ENCODE measurements around the gene FLYWCH1. TPM values are rescaled to one million over a fixed set of nuclear protein-coding genes. Genes with fewer than 3 reads are reported as not detected.
"Not testable (repeated sequence)": the region's sequence is repeated elsewhere in the genome, so short reads cannot be mapped to it uniquely, and the experiment has no call there.

The FLYWCH1 gene
- total RNA-seq, 6 experiments from 2014 or later: 30.3 to 34.9 (median 33.7) TPM

GRCh38 chr16:2938206-2938605 lies 26.5 kb downstream of the FLYWCH1 start:
- TF ChIP-seq CTCF (IDR thresholded peaks at IDR 0.05): no peak
- H3K4me1 Mint-ChIP-seq (ENCODE audit: low read depth): no peaks in the 10 kb centered on the region
- H3K9me3 Mint-ChIP-seq: no peaks in the 10 kb centered on the region
- no peak overlapping the region for H3K27ac Mint-ChIP-seq
- DNase-seq: no peak
- no peak overlapping the region for H3K4me3 Mint-ChIP-seq
- peaks cover 12% of the 10 kb centered on the region for H3K36me3 Mint-ChIP-seq (ENCODE audit: low read depth)
- H3K27me3 Mint-ChIP-seq (ENCODE audit: insufficient read depth): peaks cover 2% of the 10 kb centered on the region

DNA sequence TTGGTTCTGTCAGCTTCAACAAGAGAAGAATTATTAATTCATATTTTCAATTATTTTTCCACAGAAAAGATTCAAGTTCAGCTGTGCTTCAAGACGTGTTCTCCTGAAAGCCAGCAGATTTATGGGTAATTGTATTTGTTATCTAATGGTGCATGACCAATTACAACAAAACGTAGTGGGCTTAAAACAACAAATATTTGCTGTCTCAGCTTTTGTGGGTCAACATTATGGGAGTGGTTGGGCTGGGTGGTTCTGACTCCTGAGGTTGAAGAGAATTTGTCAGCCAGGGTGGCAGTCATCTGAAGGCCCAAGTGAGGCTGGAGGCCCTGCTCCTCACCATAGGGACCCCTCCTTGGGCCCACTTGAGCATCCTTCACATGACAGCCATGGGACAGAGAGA lies 28.2 kb downstream of the FLYWCH1 start:
- Mint-ChIP-seq H3K27ac (no peak overlapping the region), H3K27me3 (ENCODE audit: insufficient read depth) (peaks cover 2% of the 10 kb centered on the region; the same call in 1 of the 2 replicates), H3K9me3 (no peaks in the 10 kb centered on the region), H3K36me3 (ENCODE audit: low read depth) (peaks cover 19% of the 10 kb centered on the region), H3K4me1 (ENCODE audit: low read depth) (no peaks in the 10 kb centered on the region), H3K4me3 (no peak overlapping the region)
- no peak for DNase-seq
- no peak for TF ChIP-seq CTCF (IDR thresholded peaks at IDR 0.05)

- no peaks in the 10 kb centered on the region for H3K9me3 Mint-ChIP-seq
- peaks cover 25% of the 10 kb centered on the region for H3K36me3 Mint-ChIP-seq (ENCODE audit: low read depth)
- peaks cover 2% of the 10 kb centered on the region; the same call in 1 of the 2 replicates for H3K27me3 Mint-ChIP-seq (ENCODE audit: insufficient read depth)
Observed at GRCh38 chr16:2942045-2942444, 30.3 kb downstream of the FLYWCH1 start.

DNA sequence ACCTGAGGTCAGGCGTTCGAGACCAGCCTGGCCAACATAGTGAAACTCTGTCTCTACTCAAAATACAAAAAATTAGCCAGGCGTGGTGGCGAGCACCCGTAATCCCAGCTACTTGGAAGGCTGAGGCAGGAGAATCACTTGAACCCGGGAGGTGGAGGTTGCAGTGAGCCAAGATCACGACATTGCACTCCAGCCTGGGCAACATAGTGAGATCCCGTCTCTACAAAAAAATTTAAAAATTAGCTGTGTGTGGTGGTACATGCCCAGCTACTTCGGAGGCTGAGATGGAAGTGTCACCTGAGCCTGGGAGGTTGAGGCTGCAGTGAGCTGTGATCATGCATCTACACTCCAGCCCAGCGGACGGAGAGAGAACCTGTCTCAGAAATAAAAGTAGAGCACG lies 32.0 kb downstream of the FLYWCH1 start:
- H3K27me3 Mint-ChIP-seq (ENCODE audit: insufficient read depth); H3K4me3 Mint-ChIP-seq; H3K27ac Mint-ChIP-seq; H3K9me3 Mint-ChIP-seq; H3K4me1 Mint-ChIP-seq (ENCODE audit: low read depth); DNase-seq: not testable (repeated sequence)
- H3K36me3 Mint-ChIP-seq (ENCODE audit: low read depth): peaks cover 32% of the 10 kb centered on the region

More at GRCh38 chr16:2942045-2942444, 30.3 kb downstream of the FLYWCH1 start:
- Mint-ChIP-seq H3K4me3 (no peak overlapping the region), H3K27ac (no peak overlapping the region), H3K4me1 (ENCODE audit: low read depth) (no peaks in the 10 kb centered on the region)
- no peak for DNase-seq
- TF ChIP-seq CTCF (IDR thresholded peaks at IDR 0.05): no peak

GRCh38 chr16:2946649-2947048 lies 34.9 kb downstream of the FLYWCH1 start:
- no peaks in the 10 kb centered on the region for H3K9me3 Mint-ChIP-seq
- H3K27ac Mint-ChIP-seq: no peak overlapping the region
- H3K36me3 Mint-ChIP-seq (ENCODE audit: low read depth): peaks cover 34% of the 10 kb centered on the region
- DNase-seq: no peak
- no peaks in the 10 kb centered on the region for H3K4me1 Mint-ChIP-seq (ENCODE audit: low read depth)
- peaks cover 4% of the 10 kb centered on the region for H3K27me3 Mint-ChIP-seq (ENCODE audit: insufficient read depth)
- no peak overlapping the region for H3K4me3 Mint-ChIP-seq
- TF ChIP-seq CTCF (IDR thresholded peaks at IDR 0.05): no peak

GRCh38 chr16:2948807-2949704 lies 37.3 kb downstream of the FLYWCH1 start:
- no peak for DNase-seq
- no peak for TF ChIP-seq CTCF (IDR thresholded peaks at IDR 0.05)
- Mint-ChIP-seq H3K9me3 (no peaks in the 10 kb centered on the region), H3K36me3 (ENCODE audit: low read depth) (peaks cover 23% of the 10 kb centered on the region), H3K4me3 (no peak overlapping the region), H3K27me3 (ENCODE audit: insufficient read depth) (peaks cover 9% of the 10 kb centered on the region), H3K27ac (no peak overlapping the region), H3K4me1 (ENCODE audit: low read depth) (no peaks in the 10 kb centered on the region)

Data from HFFc6 (cell line).